Right atrium auricular region (tissue), 2 donors: ENCODE measurements around the gene CPSF4. TPM values are rescaled to one million over a fixed set of nuclear protein-coding genes. Genes with fewer than 3 reads are reported as not detected.

Experiments used
- DNase-seq: peaks from one replicate; pipeline ENCODE4 v3.0.0-alpha.2; 2019; ENCODE audit warnings: low spot score
- H3K27ac ChIP-seq, 2 donors: fragments of 200-600 bp; sonication (generic); 1 replicate in 1 of 2; 2 replicates in 1 of 2; pipeline ENCODE4 v1.5.1; 2016 to 2019
- H3K27me3 ChIP-seq, 2 donors: fragments of 200-600 bp; sonication (generic); one replicate each; pipeline versions ENCODE4 v1.5.1 to v1.6.0; 2017 to 2019
- H3K36me3 ChIP-seq: fragments of 200-600 bp; sonication (generic); one replicate; pipeline ENCODE4 v1.5.1; 2016
- H3K4me1 ChIP-seq, 2 donors: fragments of 200-600 bp; sonication (generic); one replicate each; pipeline versions ENCODE4 v1.5.1 to v1.6.0; 2017 to 2019
- H3K4me3 ChIP-seq, 2 donors: fragments of 200-600 bp; sonication (generic); 1 replicate in 1 of 2; 2 replicates in 1 of 2; pipeline ENCODE4 v1.5.1; 2017 to 2019; ENCODE audit warnings: mild to moderate bottlenecking in 1 of 2, moderate library complexity in 1 of 2
- H3K9me3 ChIP-seq, 2 donors: fragments of 200-600 bp; sonication (generic); one replicate each; pipeline ENCODE4 v1.5.1; 2019
- CTCF ChIP-seq, 2 donors: fragments of 200-600 bp; sonication (generic); IDR thresholded peaks; one replicate each; pipeline ENCODE4 v1.5.1; 2019; ENCODE audit warnings: antibody characterized with exemption in 2 of 2
- total RNA-seq, 2 donors: library from RNA; depleted of rRNA; stranded (reverse); fragments of >200 nt; gene quantifications; one replicate each; pipeline ENCODE4 v1.1.0, GENCODE V29; 2016

The CPSF4 gene
- total RNA-seq, 2 donors from 2014 or later, result 12.4 to 18.8 TPM

- no peaks in the 10 kb centered on the region for H3K27me3 ChIP-seq
- no peak for TF ChIP-seq CTCF (IDR thresholded peaks at IDR 0.05)
- H3K9me3 ChIP-seq, result no peaks in the 10 kb centered on the region
- peak overlapping the region in 1 of 2 donors; percentile 56 for H3K27ac ChIP-seq
- H3K4me3 ChIP-seq, result no peak overlapping the region
- peaks cover 61% of the 10 kb centered on the region for H3K36me3 ChIP-seq
- H3K4me1 ChIP-seq, result peaks cover 0 to 21% of the 10 kb centered on the region in 2 donors
- DNase-seq, result no peak
Measured at GRCh38 chr7:99453105-99453504, 14.4 kb downstream of the CPSF4 start.

- H3K27me3 ChIP-seq, result no peaks in the 10 kb centered on the region
- H3K4me1 ChIP-seq, result peaks cover 0 to 30% of the 10 kb centered on the region in 2 donors
- H3K4me3 ChIP-seq, result no peak overlapping the region
- no peaks in the 10 kb centered on the region for H3K9me3 ChIP-seq
- no peak for DNase-seq
- TF ChIP-seq CTCF (IDR thresholded peaks at IDR 0.05), result no peak
- no peak overlapping the region for H3K27ac ChIP-seq
- H3K36me3 ChIP-seq, result peaks cover 53% of the 10 kb centered on the region
Measured at GRCh38 chr7:99455874-99456273, 17.1 kb downstream of the CPSF4 start.

- no peaks in the 10 kb centered on the region for H3K27me3 ChIP-seq
- no peak for DNase-seq
- H3K4me3 ChIP-seq, result no peak overlapping the region
- TF ChIP-seq CTCF (IDR thresholded peaks at IDR 0.05), result no peak
- H3K27ac ChIP-seq, result no peak overlapping the region
- H3K36me3 ChIP-seq, result peaks cover 53% of the 10 kb centered on the region
- H3K9me3 ChIP-seq, result no peaks in the 10 kb centered on the region
- H3K4me1 ChIP-seq, result peaks cover 0 to 34% of the 10 kb centered on the region in 2 donors
Measured at GRCh38 chr7:99456288-99456687, 17.5 kb downstream of the CPSF4 start.

GRCh38 chr7:99457050-99457649 is 18.4 kb downstream of the CPSF4 start:
- no peak overlapping the region for H3K4me3 ChIP-seq
- DNase-seq, result no peak
- no peak for TF ChIP-seq CTCF (IDR thresholded peaks at IDR 0.05)
- no peaks in the 10 kb centered on the region for H3K27me3 ChIP-seq
- no peak overlapping the region for H3K27ac ChIP-seq
- H3K9me3 ChIP-seq, result no peaks in the 10 kb centered on the region
- peaks cover 0 to 40% of the 10 kb centered on the region in 2 donors for H3K4me1 ChIP-seq
- peaks cover 48% of the 10 kb centered on the region for H3K36me3 ChIP-seq

- Histone ChIP-seq H3K27ac (no peak overlapping the region), H3K27me3 (no peaks in the 10 kb centered on the region), H3K9me3 (no peaks in the 10 kb centered on the region), H3K4me1 (peaks cover 0 to 40% of the 10 kb centered on the region in 2 donors), H3K4me3 (no peak overlapping the region), H3K36me3 (peaks cover 42% of the 10 kb centered on the region)
- DNase-seq, result no peak
- no peak for TF ChIP-seq CTCF (IDR thresholded peaks at IDR 0.05)
Measured at GRCh38 chr7:99457650-99458493, 19.1 kb downstream of the CPSF4 start.
